HG03521 (cell line): ENCODE measurements around the gene CA4.
"Not testable (repeated sequence)": the region's sequence is repeated elsewhere in the genome, so short reads cannot be mapped to it uniquely, and the experiment has no call there.

Experiments
- ATAC-seq: cut with Tn5 transposase; IDR thresholded peaks from one replicate; pipeline ENCODE4 v1.9.1; 2021; ENCODE audit warnings: mild to moderate bottlenecking, moderate library complexity; ENCODE audit not compliant: unreplicated experiment

The CA4 gene

GRCh38 chr17:60149691-60150582 lies at the start of gene CA4:
Gene CA4, plus strand, starts transcription at chr17:60149973. Its CDS starts 62 bp downstream, at chr17:60150035.
- ATAC-seq = no peak

DNA sequence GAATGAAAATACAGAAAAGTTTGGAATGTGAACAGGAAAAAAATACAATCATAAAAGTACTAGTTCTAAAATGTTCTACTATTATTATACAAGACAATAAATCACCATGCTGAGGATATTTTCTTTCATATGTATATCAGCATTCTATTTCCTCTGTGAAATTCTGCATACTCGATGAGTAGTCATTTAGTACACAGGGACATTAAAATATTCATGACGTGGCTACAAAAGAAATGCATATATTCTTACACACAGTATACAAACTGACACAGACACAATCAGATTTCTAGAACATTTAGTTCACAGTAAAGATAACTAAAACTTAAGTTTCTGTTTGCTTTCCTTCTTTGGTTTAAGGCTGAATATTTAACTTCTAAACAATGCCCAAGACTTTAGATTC lies 49.2 kb upstream of the CA4 start:
- ATAC-seq = not testable (repeated sequence)

GRCh38 chr17:60102015-60102631 lies 47.6 kb upstream of the CA4 start:
- ATAC-seq = not testable (repeated sequence)

DNA sequence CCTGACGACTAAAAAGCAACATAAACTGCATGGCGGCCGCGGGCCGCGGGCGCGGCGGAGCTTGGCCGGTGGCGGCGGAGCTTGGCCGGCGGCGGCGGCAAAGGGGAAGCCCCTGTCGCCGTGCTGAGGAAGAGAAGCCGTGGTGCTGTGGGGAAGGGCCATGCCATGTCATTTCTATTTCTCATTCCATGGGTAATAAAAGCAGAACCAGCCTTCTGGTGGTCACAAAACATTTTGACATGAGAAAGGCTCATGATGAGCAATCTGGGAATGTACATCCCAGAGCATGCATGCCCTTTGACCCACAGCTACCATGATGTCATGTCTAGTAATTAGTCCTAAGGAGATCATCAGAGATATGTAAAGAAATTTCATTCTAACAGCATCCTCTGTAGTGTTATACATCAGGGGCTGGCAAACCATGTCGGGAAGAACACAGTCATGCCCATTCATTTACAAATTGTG lies 47.1 kb upstream of the CA4 start:
- ATAC-seq = no peak

- no peak for ATAC-seq
These were observed 45.8 kb upstream of the CA4 start for GRCh38 chr17:60103957-60104356.

DNA sequence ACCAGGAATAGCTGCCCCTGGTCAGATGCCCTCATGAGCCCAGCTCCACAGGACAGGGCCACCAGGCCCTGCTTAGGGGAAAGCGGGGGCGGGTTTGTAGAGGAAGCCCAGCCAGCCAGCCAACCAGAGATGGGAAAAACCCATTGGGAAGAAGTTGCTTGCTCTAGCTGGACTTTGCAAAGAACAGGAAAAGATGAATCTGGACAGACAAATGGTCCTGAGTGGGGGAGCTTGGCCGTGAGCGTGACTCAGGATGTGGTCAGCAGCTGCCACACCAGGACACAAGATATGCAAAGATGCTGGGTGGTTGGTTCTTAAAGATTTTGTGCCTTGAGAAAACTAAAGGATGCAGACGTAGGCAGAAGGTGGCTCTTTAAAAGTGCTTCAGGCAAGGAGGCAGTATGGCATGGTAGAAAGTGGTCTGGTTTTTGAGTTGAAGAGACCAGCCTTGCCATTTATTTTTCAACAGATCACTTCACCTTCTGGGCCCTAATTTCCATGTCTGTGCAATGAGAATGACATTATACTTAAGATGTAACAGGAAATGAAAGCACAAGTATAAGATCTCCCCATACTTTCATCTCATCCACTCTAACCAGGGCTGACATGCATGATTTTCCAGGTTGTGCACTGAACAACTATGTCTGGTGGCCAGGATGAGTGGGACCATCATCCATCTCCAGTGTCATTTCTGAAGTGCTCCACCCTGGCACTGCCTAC lies 43.3 kb upstream of the CA4 start:
- ATAC-seq = no peak

DNA sequence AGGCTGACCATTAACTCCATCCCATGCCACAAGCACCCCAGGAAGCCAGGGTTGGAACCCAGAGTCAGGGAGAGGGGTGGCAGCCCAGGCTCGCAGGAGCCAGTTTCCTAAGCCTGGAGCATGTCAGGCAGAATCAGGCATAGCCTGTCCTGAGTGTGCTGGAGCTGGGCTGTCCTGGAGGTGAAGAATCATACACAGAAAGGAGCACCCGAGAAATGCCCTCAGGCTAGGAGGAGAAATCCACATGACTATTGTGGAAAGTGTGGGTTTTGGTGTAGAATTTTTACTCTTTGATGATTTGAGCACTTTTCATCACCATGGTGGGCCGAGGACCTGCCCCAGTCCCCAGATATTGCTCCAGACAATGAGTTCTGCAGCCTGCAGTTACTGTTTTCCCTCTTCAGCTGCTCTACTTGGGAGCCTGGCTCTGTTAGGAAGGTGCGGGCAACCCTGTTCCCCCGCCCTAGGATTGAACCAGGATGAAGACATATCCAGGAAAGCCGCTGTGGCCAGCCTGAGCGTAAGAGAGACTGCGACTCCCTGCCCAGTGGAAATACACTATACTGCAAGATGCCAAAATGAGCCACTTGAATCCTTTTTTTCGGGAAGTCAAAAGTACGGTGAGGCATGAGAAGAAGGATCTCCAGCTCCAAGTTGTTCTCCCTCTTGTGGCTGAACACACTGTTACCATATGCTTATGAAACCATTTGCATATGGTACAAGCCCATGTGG lies 42.1 kb upstream of the CA4 start:
- no peak for ATAC-seq

GRCh38 chr17:60108309-60108708 lies 41.5 kb upstream of the CA4 start:
- ATAC-seq = not testable (repeated sequence)

GRCh38 chr17:60108712-60109111 lies 41.1 kb upstream of the CA4 start:
- ATAC-seq = no peak

- no peak for ATAC-seq
These were observed 40.6 kb upstream of the CA4 start for GRCh38 chr17:60109161-60109560.

GRCh38 chr17:60110586-60110985 lies 39.2 kb upstream of the CA4 start:
- ATAC-seq = no peak

DNA sequence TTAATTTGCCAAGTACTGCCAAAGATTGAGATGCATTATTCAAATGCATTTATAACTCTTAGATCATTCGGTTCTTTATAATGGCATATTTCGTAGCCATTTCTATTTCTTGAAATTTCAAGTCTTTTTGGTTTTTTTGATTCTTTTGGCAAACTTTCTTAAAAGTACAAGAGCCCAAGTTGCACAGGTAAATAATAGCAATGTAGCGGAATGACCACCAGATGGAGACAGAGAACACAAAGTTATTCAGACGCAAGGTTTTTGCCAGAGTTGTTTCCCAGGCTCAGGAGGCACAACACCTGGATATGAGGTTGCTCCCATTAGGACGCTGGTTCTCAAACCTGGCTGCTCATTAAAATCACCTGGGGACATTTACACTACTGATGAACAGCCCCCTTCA lies 38.1 kb upstream of the CA4 start:
- not testable (repeated sequence) for ATAC-seq

- ATAC-seq = not testable (repeated sequence)
These were observed 34.4 kb upstream of the CA4 start for GRCh38 chr17:60115364-60115763.

DNA sequence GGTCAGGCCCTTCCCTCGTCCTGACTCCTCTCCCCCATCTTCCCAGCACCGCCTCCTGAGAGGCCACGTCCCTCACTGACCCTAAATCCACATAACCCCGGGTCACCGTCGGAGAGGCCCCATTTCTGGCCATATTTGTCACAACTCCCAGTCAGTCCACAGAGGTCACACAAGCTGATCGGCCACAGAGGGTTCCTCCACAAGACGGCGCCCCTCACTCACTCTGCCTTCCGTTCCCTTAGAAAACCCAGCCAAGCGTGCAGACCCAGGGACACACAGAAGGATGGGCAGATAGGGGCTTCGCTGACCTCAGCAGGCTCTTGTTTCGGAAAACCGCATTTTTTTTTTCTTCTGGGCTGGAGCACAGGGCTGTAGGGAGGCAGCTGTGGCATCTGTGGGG lies 33.6 kb upstream of the CA4 start:
- ATAC-seq = not testable (repeated sequence)

- not testable (repeated sequence) for ATAC-seq
These were observed 30.6 kb upstream of the CA4 start for GRCh38 chr17:60119162-60119561.

GRCh38 chr17:60119807-60120748 lies 29.7 kb upstream of the CA4 start:
- ATAC-seq = not testable (repeated sequence)

DNA sequence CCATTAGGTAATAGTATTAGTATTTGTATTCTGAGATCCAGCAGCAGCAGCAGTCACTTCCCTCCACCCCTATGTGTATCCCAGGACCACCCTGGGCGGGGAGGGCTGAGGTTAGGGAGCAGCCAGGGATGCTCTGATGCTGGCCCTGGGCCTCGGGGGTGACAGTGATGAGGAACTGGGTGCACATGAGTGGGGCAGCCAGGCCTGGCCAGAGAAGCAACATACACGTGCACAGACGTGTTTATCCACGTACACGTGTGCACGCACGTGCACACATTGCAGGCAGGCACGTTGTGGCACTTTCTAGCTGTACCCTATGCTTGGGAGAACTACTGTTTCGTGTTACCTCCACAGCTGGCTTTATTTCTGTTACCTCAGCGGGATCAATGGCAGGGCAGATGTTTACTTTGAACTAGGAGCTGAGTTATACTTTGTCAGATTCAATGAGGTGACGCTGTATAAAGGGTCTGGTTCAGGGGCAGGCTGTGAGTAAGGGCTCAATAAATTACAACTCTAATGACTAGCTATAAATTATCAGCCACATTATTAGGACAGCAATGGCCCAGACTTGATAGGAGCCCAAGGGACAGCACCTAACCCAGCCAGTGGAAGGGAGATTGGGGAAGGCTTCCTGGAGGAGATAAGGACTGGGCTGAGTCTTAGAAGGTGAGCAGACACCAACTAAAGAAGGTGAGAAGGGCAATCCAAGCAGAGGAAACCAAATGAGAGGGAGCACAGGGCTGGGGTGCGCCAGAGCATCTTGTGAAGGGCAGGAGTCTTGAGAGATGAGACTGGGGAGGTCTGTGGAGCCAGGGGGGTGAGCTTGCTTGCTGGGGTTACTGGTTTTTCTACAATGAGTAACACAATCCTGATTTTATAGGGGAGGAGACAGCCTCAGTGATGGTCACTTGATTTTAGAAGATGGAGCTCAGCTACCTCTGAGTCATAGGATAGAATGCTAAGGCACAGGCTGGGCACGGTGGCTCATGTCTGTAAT lies 22.4 kb upstream of the CA4 start:
- no peak for ATAC-seq

DNA sequence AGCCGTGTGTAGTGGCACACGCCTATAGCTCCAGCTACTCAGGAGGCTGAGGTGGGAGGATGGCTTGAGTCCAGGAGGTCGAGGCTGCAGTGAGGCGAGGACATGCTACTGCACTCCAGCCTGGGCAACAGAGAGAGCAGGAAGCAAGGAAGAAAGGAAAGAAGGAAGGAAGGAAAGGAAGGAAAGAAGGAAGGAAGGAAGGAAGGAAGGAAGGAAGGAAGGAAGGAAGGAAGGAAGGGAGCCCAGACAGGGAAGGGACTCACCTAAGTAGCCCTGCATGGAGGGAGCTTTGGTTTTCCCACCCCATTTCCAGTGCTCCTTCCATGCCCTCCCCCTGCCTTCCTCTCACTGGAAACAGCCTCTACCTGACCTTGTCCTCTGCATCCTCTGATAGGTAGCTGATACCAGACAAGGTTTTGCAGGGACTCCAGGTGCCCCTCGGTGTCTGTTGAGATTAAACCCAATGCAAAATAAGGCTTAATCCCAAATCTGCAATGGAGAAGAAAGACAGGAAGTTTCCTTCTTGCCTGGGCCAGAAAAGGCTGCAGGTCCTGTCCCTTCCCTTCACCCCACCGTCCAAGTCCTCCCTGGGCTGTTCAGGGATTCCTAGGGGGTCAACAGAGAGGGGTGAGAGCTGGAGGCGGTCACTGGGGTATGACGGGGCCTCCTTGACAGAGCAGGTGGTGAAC lies 21.5 kb upstream of the CA4 start:
- ATAC-seq = no peak
